ENCODE data around the gene RHOT1.
"Not testable (repeated sequence)": the region's sequence is repeated elsewhere in the genome, so short reads cannot be mapped to it uniquely, and the experiment has no call there.

The RHOT1 gene

DNA sequence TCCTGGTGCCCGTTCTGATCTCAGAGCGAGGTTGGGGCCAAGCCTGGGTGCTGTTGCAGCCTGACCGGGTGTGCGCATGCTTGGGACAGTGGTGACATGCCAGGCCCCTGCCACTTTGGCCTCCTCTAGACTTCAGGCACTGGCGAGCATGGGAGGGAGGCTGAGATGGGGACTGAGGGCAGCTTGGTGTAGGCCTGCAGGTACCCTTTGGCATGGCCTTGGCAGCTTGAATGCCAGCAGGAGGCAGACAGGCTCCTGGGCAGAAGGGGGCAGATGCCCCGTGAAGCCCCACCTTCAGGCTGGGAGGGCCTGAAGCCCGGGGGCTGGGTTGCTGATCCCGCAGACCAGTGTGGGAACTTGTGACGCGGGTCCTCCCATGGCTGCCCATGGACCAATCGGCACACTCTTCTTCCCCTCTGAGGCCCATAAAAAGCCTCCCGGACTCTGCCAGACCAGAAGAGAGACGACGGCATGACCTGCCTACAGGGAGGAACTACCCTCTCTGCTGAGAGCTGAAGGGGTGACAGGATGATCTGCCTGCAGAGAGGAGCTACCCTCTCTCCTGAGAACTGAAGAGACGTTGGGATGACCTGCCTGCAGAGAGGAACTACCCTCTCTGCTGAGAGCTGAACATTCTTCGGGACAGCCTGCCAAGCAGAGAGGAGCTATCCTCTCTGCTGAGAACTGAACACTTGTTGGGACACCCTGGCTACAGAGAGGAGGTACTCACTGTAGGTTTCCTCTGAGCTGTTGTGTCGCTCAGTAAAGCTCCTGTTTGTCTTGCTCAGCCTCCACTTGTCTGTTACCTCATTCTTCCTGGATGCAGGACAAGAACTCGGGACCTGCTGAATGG is 17.5 kb downstream of the RHOT1 start:
- no peak for DNase-seq (ENCODE audit: low spot score)

DNA sequence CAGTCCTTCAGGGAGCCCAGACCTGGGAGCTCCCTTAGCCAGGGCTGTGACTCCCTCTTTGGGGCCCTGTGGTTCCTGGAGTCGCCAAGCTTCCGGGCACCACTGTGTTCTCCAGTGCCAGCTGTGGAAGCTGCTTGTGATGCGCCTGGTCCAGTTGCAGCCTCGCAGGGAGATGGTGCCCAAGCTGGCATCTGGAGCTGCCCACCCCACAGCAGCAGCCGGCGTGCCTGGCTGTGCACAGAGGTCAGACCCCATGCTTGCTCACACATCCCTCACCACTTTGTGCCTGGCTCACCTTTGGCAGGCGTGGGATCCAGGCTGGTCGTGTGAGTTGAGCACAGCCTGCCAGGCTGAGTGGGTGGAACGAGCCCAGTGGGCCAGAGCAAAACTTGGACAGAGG is 18.2 kb downstream of the RHOT1 start:
- DNase-seq (ENCODE audit: low spot score): no peak

- no peak for DNase-seq (ENCODE audit: low spot score)
Observed at GRCh38 chr17:32161029-32161428, 18.7 kb downstream of the RHOT1 start.

DNA sequence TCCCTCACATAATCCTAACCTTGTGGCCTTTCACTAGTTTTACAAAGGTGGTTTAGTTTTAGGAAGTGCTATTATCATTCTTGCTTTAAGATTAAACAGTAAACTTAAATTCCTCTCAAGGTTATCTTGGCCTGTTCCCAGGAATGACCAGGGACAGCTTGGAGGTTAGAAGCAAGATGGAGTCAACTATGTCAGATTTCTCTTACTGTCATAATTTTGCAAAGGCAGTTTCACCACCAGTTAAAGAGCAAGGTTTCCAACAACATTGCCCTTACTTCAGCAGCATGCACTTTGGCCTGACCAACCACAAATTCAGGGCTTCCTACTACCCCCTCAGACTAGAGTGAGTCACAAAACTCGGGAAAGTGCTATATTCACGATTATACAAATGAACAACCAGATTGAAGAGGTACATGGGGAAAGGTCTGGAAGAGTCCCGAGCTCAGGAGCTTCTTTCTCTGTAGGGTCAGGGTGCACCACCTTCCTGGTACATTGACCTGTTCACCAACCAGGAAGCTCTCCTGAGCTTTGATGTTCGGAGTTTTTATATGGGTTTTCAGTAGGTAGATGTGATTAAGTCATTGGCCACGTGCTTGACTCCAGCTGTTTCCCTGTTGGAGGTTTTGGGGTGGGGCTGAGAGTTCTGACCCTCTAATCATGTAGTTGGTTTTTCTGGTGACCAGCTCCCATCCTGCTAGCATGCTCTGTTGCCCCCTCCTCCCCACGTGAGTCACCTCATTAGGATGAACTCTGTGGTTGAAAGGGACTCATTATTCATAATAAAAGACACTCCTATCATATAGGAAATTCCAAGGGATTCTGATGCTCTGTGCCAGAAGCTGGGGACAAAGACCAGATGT is 19.4 kb downstream of the RHOT1 start:
- no peak for DNase-seq (ENCODE audit: low spot score)

GRCh38 chr17:32174889-32175288 is 32.6 kb downstream of the RHOT1 start:
- DNase-seq (ENCODE audit: low spot score): no peak

GRCh38 chr17:32178679-32179078 is 36.4 kb downstream of the RHOT1 start:
- DNase-seq (ENCODE audit: low spot score): not testable (repeated sequence)

- DNase-seq (ENCODE audit: low spot score): not testable (repeated sequence)
Observed at GRCh38 chr17:32179103-32179502, 36.8 kb downstream of the RHOT1 start.

DNA sequence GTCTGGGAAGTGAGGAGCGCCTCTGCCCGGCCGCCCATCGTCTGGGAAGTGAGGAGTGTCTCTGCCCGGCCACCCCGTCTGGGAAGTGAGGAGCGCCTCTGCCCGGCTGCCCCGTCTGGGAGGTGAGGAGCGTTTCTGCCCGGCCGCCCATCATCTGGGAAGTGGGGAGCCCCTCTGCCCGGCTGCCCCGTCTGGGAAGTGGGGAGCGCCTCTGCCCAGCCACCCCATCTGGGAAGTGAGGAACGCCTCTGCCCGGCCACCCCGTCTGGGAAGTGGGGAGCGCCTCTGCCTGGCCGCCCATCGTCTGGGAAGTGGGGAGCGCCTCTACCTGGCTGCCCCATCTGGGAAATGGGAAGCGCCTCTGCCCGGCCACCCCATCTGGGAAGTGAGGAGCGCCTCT is 37.2 kb downstream of the RHOT1 start:
- DNase-seq (ENCODE audit: low spot score): not testable (repeated sequence)

GRCh38 chr17:32180262-32180661 is 38.0 kb downstream of the RHOT1 start:
- DNase-seq (ENCODE audit: low spot score): not testable (repeated sequence)

DNA sequence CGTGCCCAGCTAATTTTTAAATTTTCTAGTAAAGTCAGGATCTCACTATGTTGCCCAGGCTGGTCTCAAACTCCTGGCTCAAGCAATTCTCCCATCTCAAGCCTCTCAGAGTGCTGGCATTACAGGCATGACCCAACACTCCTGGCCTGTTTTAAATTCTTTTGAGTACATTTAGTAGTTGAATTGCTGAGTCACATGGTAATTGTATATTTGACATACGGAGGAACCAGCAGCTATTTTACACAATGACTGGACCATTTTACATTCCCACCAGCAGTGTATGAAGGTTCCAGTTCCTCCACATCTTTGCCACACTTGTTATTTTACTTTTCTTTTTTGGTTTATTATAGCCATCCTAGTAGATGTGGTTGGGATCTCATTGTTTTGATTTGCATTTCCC is 43.6 kb downstream of the RHOT1 start:
- DNase-seq (ENCODE audit: low spot score): no peak

DNA sequence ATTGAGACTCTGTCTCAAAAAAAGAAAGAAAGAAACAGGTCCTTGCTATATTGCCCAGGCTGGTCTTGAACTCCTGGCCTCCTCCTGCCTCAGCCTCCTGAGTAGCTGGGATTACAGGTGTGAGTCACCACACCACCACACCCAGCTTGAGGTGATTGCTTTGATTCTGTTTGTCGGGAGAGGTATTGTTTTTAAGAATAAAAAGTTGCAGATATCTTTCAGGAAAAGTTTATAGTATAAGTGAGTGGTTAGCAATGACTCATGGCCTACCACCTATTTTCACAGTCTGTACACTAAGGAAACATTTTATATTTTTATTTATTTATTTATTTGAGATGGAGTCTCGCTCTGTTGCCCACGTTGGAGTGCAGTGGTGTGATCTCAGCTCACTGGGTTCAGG is 45.0 kb downstream of the RHOT1 start:
- DNase-seq (ENCODE audit: low spot score): no peak

DNA sequence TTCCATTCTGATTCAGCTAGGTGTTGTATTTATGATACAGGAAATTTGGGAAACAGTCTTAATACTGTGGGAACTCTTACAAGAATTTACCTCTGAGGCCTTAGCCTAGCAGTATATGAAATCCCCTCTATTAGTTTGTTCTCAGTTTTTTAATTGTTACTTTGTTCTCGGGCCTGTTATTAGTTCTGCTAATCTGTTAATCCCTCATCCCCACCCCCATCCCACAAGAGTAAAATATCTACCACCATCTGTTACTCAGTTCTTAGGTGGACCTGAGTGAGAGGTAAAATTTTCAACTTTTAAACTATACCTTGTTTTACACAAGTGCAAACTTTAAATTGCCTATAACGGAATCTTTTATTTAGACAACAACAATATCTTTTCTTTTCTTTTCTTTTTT is 47.0 kb downstream of the RHOT1 start:
- no peak for DNase-seq (ENCODE audit: low spot score)

DNA sequence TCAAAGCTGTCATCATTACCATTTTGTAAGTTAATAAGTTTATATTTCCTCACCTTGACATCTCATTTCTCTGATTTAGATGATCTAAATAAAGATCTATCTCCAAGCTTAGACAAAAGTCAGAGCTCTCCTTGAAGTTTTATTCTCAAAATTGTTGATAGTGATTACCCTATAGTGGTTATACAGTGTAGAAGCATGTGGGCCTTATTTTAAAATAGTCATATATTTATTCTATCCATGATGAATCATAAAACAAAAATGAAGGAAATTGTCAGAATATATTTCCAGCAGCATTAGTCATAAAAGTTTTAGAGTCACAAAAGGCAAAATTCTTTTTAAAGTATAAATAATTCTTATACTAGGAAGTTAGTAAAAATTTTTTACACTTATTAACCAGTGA is 49.0 kb downstream of the RHOT1 start:
- DNase-seq (ENCODE audit: low spot score): no peak

GRCh38 chr17:32192379-32192778 is 50.1 kb downstream of the RHOT1 start:
- DNase-seq (ENCODE audit: low spot score): no peak

- no peak for DNase-seq (ENCODE audit: low spot score)
Observed at GRCh38 chr17:32197987-32198386, 55.7 kb downstream of the RHOT1 start.

- DNase-seq (ENCODE audit: low spot score): no peak
Observed at GRCh38 chr17:32206861-32207260, 64.6 kb downstream of the RHOT1 start.

DNA sequence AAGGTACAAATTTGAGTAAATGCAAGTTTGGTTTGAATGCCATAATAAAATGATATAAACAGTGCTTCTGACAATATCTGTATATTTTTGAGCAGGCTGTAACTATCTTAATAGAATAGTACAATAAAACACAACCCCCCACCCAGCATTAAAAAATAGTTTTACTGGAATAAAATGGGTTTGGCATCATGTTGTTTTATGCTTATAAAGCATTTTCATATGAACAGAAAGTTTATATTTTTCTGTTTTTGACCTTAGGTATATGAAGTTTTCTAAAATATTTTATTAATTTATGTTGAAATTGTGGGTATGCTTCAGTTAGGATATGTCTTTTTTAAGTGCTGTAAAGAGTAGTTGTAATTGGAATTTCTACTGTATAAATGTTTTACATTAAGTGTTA is 66.1 kb downstream of the RHOT1 start:
- no peak for DNase-seq (ENCODE audit: low spot score)

DNA sequence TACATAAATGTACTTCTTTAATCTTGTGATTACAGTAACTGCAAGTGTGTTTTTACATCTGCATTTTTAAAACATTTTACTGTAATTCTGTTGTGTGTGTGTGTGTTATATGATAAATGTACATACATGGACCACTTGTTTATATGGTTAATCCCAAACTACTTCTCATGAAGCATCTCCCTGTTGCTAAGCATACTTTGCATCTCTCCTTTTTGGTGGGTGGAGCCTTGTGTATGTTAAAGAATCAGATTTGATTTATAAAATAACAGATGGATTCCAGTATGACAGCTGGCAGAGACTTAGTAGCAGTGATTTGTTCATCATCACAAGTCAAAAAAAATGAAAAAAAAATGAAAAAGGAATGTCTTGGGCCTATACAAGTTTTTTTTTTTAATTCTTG is 67.3 kb downstream of the RHOT1 start:
- DNase-seq (ENCODE audit: low spot score): no peak

DNA sequence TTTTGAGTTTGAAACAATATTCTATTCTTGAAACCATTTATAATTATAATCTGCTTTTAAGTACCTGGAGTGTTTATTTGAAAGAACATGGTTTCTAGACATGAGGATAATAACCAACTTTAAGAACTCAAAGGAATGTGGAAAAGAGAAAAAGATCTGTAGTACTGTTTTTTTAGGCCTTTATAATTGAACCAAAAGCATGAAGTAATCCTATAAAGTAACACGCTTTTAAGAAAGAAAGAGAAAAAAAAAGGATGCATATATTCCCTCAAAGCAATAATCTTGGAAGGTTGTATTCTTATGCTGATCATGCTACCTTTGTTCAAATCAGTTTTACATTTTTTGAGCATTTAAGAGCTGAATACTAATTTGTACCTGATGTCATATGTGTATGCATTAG is 69.4 kb downstream of the RHOT1 start:
- no peak for DNase-seq (ENCODE audit: low spot score)

DNA sequence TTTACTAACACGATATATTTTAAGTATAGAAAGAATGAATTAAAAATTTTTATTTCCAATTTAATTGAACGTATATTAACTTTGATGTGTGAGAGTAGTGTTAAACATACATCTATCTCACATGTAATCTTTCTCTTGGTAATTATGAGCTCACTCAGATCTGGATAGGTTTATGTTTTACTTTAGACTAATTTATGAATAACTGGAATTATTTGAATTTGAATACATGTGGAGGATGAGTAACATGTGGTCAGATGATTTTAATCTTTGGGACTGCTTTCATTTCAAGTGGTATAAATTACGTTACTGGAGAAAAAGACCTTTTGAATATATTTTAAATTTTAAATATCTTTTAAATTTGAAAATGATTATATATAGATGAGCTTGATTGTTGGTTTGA is 73.4 kb downstream of the RHOT1 start:
- no peak for DNase-seq (ENCODE audit: low spot score)

DNA sequence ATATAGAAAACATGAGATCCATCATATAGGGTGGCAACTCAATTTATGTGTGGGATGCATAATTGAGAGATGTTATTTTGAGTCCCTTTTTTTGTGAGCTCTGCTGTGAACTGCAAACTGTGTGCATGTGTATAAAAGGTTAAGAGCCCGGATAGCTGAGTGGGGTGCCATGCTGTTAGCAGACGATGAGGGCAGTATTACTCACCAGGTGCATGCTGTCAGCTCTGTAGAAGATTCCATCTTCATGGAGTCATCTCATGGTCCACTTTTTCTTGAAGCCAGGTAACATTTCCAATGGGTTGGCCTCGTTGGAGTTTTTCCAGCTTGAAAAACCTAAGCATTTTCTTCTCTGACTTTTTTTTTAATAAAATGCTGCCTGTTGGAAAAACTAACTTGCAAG is 80.3 kb downstream of the RHOT1 start:
- DNase-seq (ENCODE audit: low spot score): no peak

- no peak for DNase-seq (ENCODE audit: low spot score)
Observed at GRCh38 chr17:32223703-32224102, 81.4 kb downstream of the RHOT1 start.

GRCh38 chr17:32226886-32227285 is 84.6 kb downstream of the RHOT1 start:
- no peak for DNase-seq (ENCODE audit: low spot score)
